Neural cell (in vitro differentiated cells): Measurements from ENCODE around the gene PANK2. TPM values are rescaled to one million over a fixed set of nuclear protein-coding genes. Genes with fewer than 3 reads are reported as not detected.

ENCODE experiments used
- H2AFZ ChIP-seq: fragments of 200-600, 300-800 bp; sonication (generic), shearing (Covaris generic); 2 replicates; pipeline ENCODE4 v1.6.0; 2014; ENCODE audit warnings: low read depth, mild to moderate bottlenecking, antibody characterized with exemption, low read length, moderate library complexity
- H3F3A ChIP-seq: fragments of 200-600 bp; shearing (Covaris generic); 2 replicates; pipeline ENCODE4 v1.6.1; 2016; ENCODE audit warnings: mild to moderate bottlenecking, moderate library complexity, mixed read lengths, antibody characterized with exemption, low read length; ENCODE audit not compliant: insufficient read depth, poor library complexity, severe bottlenecking
- H3K27ac ChIP-seq: fragments of 200-600, 300-800 bp; sonication (generic), shearing (Covaris generic); 2 replicates; pipeline ENCODE4 v1.5.1; 2014; ENCODE audit warnings: mild to moderate bottlenecking, low read length, moderate library complexity
- H3K27me3 ChIP-seq: fragments of 300-800, 200-600 bp; sonication (generic), shearing (Covaris generic); 2 replicates; pipeline ENCODE4 v1.6.0; 2014; ENCODE audit warnings: mild to moderate bottlenecking, low read depth, low read length, moderate library complexity; ENCODE audit not compliant: insufficient read depth
- H3K36me3 ChIP-seq: fragments of 300-800, 200-600 bp; sonication (generic), shearing (Covaris generic); 2 replicates; pipeline ENCODE4 v1.5.1; 2014; ENCODE audit warnings: mild to moderate bottlenecking, antibody characterized with exemption, low read length, moderate library complexity; ENCODE audit not compliant: insufficient read depth
- H3K4me2 ChIP-seq: fragments of 300-800, 200-600 bp; sonication (generic), shearing (Covaris generic); 2 replicates; pipeline ENCODE4 v1.6.0; 2014; ENCODE audit warnings: mild to moderate bottlenecking, low read length
- H3K4me3 ChIP-seq: fragments of 300-800, 200-600 bp; sonication (generic), shearing (Covaris generic); 2 replicates; pipeline ENCODE4 v1.5.1; 2014; ENCODE audit warnings: mild to moderate bottlenecking, low read length, moderate library complexity
- H3K79me2 ChIP-seq: fragments of 200-600 bp; shearing (Covaris generic); replicated peaks from 2 replicates; pipeline ENCODE4 v1.6.0; 2014; ENCODE audit warnings: mild to moderate bottlenecking, low read length, moderate library complexity; ENCODE audit not compliant: insufficient read depth
- H3K9ac ChIP-seq: fragments of 300-800, 200-600 bp; sonication (generic), shearing (Covaris generic); 2 replicates; pipeline ENCODE4 v1.6.1; 2016; ENCODE audit warnings: mild to moderate bottlenecking, low read length, mixed read lengths
- H3K9me2 ChIP-seq: fragments of 200-600 bp; shearing (Covaris generic); 2 replicates; pipeline ENCODE4 v1.6.1; 2016; ENCODE audit warnings: mild to moderate bottlenecking, low read length, mixed read lengths; ENCODE audit not compliant: insufficient read depth
- H3K9me3 ChIP-seq: fragments of 200-600, 300-800 bp; sonication (generic), shearing (Covaris generic); 2 replicates; pipeline ENCODE4 v1.6.1; 2016; ENCODE audit warnings: mild to moderate bottlenecking, mixed run types, low read length, moderate library complexity, mixed read lengths
- H4K20me1 ChIP-seq: fragments of 200-600 bp; shearing (Covaris generic); 2 replicates; pipeline ENCODE4 v1.6.1; 2016; ENCODE audit warnings: mild to moderate bottlenecking, mixed run types; ENCODE audit not compliant: insufficient read depth
- CTCF ChIP-seq: fragments of 450-650 bp; IDR thresholded peaks from 2 replicates; pipeline ENCODE4 v1.5.1; 2014; ENCODE audit warnings: antibody characterized with exemption, mild to moderate bottlenecking, moderate library complexity; ENCODE audit not compliant: poor library complexity, severe bottlenecking
- EP300 ChIP-seq: fragments of 450-650 bp; conservative IDR thresholded peaks from 2 replicates; pipeline ENCODE4 v1.6.1; 2014; ENCODE audit warnings: antibody characterized with exemption, mild to moderate bottlenecking, moderate library complexity; ENCODE audit not compliant: poor library complexity, severe bottlenecking
- EZH2 ChIP-seq: fragments of 200-600, 300-800 bp; shearing (Covaris generic), sonication (generic); IDR thresholded peaks from 2 replicates; pipeline ENCODE4 v1.6.1; 2014; ENCODE audit warnings: antibody characterized with exemption, low read length, borderline replicate concordance, mild to moderate bottlenecking; ENCODE audit not compliant: insufficient read depth, poor library complexity, severe bottlenecking
- MXI1 ChIP-seq: fragments of 450-650 bp; conservative IDR thresholded peaks from 2 replicates; pipeline ENCODE4 v1.6.1; 2014; ENCODE audit warnings: antibody characterized with exemption, mild to moderate bottlenecking; ENCODE audit not compliant: poor library complexity, severe bottlenecking
- POLR2AphosphoS5 ChIP-seq: IDR thresholded peaks from 2 replicates; pipeline ENCODE4 v1.6.1; 2012
- RAD21 ChIP-seq: fragments of 450-650 bp; conservative IDR thresholded peaks from 2 replicates; pipeline ENCODE4 v1.6.1; 2014; ENCODE audit warnings: antibody characterized with exemption, mild to moderate bottlenecking, moderate library complexity
- SMC3 ChIP-seq: fragments of 450-650 bp; conservative IDR thresholded peaks from 2 replicates; pipeline ENCODE4 v1.6.1; 2014; ENCODE audit warnings: antibody characterized with exemption, mild to moderate bottlenecking, moderate library complexity; ENCODE audit not compliant: poor library complexity
- TAF1 ChIP-seq: IDR thresholded peaks from 2 replicates; pipeline ENCODE4 v1.6.1; 2012; ENCODE audit warnings: low read depth
- polyA plus RNA-seq: library from polyadenylated mRNA; depleted of rRNA; stranded (reverse); fragments of >200 nt; gene quantifications from 2 replicates; pipeline ENCODE4 v1.2.3, GENCODE V29; 2014
- TF ChIP-seq, protein P1 (sequence below): IDR thresholded peaks from 2 replicates; pipeline ENCODE4 v1.6.1; 2012; ENCODE audit warnings: borderline replicate concordance

PANK2 gene
- polyA plus RNA-seq, 1 donor from 2014 or later: 41.7 TPM

- no peak overlapping the region for H3K4me3 ChIP-seq
- no peaks in the 10 kb centered on the region for H3K9me2 ChIP-seq
- H4K20me1 ChIP-seq: peaks cover 10% of the 10 kb centered on the region
- no peaks in the 10 kb centered on the region for H3K9me3 ChIP-seq
- H3K27me3 ChIP-seq: no peaks in the 10 kb centered on the region
- H3F3A ChIP-seq: no peaks in the 10 kb centered on the region
- H3K36me3 ChIP-seq: no peaks in the 10 kb centered on the region
- TF ChIP-seq EZH2 (no peak), EP300 (no peak), POLR2AphosphoS5 (no peak), MXI1 (no peak), CTCF (no peak), TAF1 (no peak), SMC3 (no peak), RAD21 (no peak)
- TF ChIP-seq, protein P1, sequence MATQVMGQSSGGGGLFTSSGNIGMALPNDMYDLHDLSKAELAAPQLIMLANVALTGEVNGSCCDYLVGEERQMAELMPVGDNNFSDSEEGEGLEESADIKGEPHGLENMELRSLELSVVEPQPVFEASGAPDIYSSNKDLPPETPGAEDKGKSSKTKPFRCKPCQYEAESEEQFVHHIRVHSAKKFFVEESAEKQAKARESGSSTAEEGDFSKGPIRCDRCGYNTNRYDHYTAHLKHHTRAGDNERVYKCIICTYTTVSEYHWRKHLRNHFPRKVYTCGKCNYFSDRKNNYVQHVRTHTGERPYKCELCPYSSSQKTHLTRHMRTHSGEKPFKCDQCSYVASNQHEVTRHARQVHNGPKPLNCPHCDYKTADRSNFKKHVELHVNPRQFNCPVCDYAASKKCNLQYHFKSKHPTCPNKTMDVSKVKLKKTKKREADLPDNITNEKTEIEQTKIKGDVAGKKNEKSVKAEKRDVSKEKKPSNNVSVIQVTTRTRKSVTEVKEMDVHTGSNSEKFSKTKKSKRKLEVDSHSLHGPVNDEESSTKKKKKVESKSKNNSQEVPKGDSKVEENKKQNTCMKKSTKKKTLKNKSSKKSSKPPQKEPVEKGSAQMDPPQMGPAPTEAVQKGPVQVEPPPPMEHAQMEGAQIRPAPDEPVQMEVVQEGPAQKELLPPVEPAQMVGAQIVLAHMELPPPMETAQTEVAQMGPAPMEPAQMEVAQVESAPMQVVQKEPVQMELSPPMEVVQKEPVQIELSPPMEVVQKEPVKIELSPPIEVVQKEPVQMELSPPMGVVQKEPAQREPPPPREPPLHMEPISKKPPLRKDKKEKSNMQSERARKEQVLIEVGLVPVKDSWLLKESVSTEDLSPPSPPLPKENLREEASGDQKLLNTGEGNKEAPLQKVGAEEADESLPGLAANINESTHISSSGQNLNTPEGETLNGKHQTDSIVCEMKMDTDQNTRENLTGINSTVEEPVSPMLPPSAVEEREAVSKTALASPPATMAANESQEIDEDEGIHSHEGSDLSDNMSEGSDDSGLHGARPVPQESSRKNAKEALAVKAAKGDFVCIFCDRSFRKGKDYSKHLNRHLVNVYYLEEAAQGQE: no peak
- H3K27ac ChIP-seq: no peak overlapping the region
- H3K79me2 ChIP-seq: peaks cover 20% of the 10 kb centered on the region
- no peak overlapping the region for H3K4me2 ChIP-seq
- no peak overlapping the region for H3K9ac ChIP-seq
- H2AFZ ChIP-seq: no peak overlapping the region
Observed at GRCh38 chr20:3922223-3922982, 33.2 kb downstream of the PANK2 start.

GRCh38 chr20:3922983-3923339 lies 33.8 kb downstream of the PANK2 start:
- Histone ChIP-seq H3K27me3 (no peaks in the 10 kb centered on the region), H2AFZ (no peak overlapping the region), H3K9me3 (no peaks in the 10 kb centered on the region), H3K9me2 (no peaks in the 10 kb centered on the region), H3K36me3 (no peaks in the 10 kb centered on the region), H3F3A (no peaks in the 10 kb centered on the region), H3K4me3 (no peak overlapping the region), H3K27ac (no peak overlapping the region), H3K4me2 (no peak overlapping the region), H3K79me2 (peaks cover 18% of the 10 kb centered on the region), H4K20me1 (peaks cover 10% of the 10 kb centered on the region), H3K9ac (no peak overlapping the region)
- TF ChIP-seq CTCF (no peak), EP300 (no peak), MXI1 (no peak), POLR2AphosphoS5 (no peak), SMC3 (no peak), RAD21 (no peak), TAF1 (no peak), EZH2 (no peak)
- TF ChIP-seq, protein P1: no peak
